K562 (cell line): ENCODE results near the gene CDH12. TPM values are rescaled to one million over a fixed set of nuclear protein-coding genes. Genes with fewer than 3 reads are reported as not detected.

Source experiments
- ATAC-seq: fragments of 200-7000 bp; cut with Tn5 transposase; 3 replicates; pipeline ENCODE4 v1.9.1; 2020; ENCODE audit warnings: moderate library complexity
- BruUV-seq: library from RNA; stranded (reverse); fragments of 400-500 nt; replicated peaks from 2 replicates; lab custom pipeline; 2021; lab: Mats Ljungman, UMichigan
- CTCF ChIA-PET: fragments of 300-600 bp; formaldehyde crosslinking; extraction: SDS; loops from one replicate; lab custom pipeline; 2021; ENCODE audit warnings: low intra/inter-chr PET ratio; lab: Yijun Ruan, JAX
- POLR2A ChIA-PET: fragments of 300-600, 350-650 bp; sonication (Branson Sonifier 250); formaldehyde crosslinking; extraction: SDS; loops from one replicate; lab custom pipeline; 2021; ENCODE audit warnings: antibody characterized with exemption, inconsistent platforms; lab: Yijun Ruan, JAX
- DNase-seq, 4 experiments: peaks; one replicate each; pipeline versions ENCODE4 v3.0.0 to v3.0.0-alpha.2; 2011 to 2018; ENCODE audit warnings: low spot score in 3 of 4, mixed read lengths in 3 of 4; ENCODE audit errors: extremely low read depth in 1 of 4
- FAIRE-seq: peaks from 2 replicates; lab custom pipeline; 2011; peaks lifted over from hg19 to GRCh38; lab: Jason Lieb, UNC
- H2AFZ ChIP-seq: 2 replicates; pipeline ENCODE4 v1.6.0; 2011; ENCODE audit warnings: low read depth, low read length, control low read depth, inconsistent platforms
- H3K27ac ChIP-seq: fragments of 200-600 bp; 3 replicates; pipeline ENCODE4 v1.8.0; 2011; ENCODE audit warnings: low read depth, mild to moderate bottlenecking, control low read depth, inconsistent platforms, low read length, moderate library complexity, mixed read lengths; ENCODE audit errors: extremely low read depth
- H3K27me3 ChIP-seq, 2 experiments: fragments of 300-600 bp in 1 of 2; 2 replicates in 1 of 2; 3 replicates in 1 of 2; pipeline versions ENCODE4 v1.6.0 to v1.8.0; 2011; ENCODE audit warnings: inconsistent platforms in 2 of 2, low read length in 2 of 2, mild to moderate bottlenecking in 1 of 2, mixed read lengths in 1 of 2, moderate library complexity in 1 of 2; ENCODE audit not compliant: control insufficient read depth in 2 of 2, insufficient read depth in 2 of 2
- H3K36me3 ChIP-seq: fragments of 300-600 bp; 3 replicates; pipeline ENCODE4 v1.8.0; 2011; ENCODE audit warnings: mild to moderate bottlenecking, low read length, inconsistent platforms; ENCODE audit not compliant: control insufficient read depth, insufficient read depth
- H3K4me1 ChIP-seq, 2 experiments: fragments of 200-600 bp in 1 of 2; replicated peaks in 1 of 2; 2 replicates in 1 of 2; 3 replicates in 1 of 2; pipeline versions ENCODE4 v1.5.1 to v1.8.0; 2011; ENCODE audit warnings: inconsistent platforms in 2 of 2, low read length in 2 of 2, mild to moderate bottlenecking in 1 of 2, mixed read lengths in 1 of 2, moderate library complexity in 1 of 2; ENCODE audit not compliant: control insufficient read depth in 2 of 2, insufficient read depth in 2 of 2
- H3K4me2 ChIP-seq: 2 replicates; pipeline ENCODE4 v1.6.1; 2011; ENCODE audit warnings: low read length, control low read depth, inconsistent platforms, mixed read lengths; ENCODE audit not compliant: insufficient read depth
- H3K4me3 ChIP-seq: fragments of 200-600 bp; sonication (generic), shearing (Covaris generic); 2 replicates; pipeline ENCODE4 v1.5.1; 2016; ENCODE audit warnings: control low read depth, inconsistent platforms
- H3K79me2 ChIP-seq: fragments of 200-600 bp; 3 replicates; pipeline ENCODE4 v1.8.0; 2011; ENCODE audit warnings: low read length, inconsistent platforms; ENCODE audit not compliant: control insufficient read depth, insufficient read depth
- H3K9ac ChIP-seq, 2 experiments: 2 replicates each; pipeline versions ENCODE4 v1.6.0 to v1.6.1; 2011; ENCODE audit warnings: low read depth in 2 of 2, low read length in 2 of 2, control low read depth in 1 of 2, inconsistent platforms in 1 of 2, mild to moderate bottlenecking in 1 of 2, mixed read lengths in 1 of 2; ENCODE audit not compliant: insufficient read depth in 1 of 2
- H3K9me1 ChIP-seq: one replicate; pipeline ENCODE4 v1.6.0; 2011; ENCODE audit warnings: inconsistent platforms, mild to moderate bottlenecking, low read length, moderate library complexity; ENCODE audit not compliant: control insufficient read depth, insufficient read depth
- H3K9me3 ChIP-seq: replicated peaks from 2 replicates; pipeline ENCODE4 v1.5.1; 2011; ENCODE audit warnings: low read depth, low read length, inconsistent platforms; ENCODE audit not compliant: control insufficient read depth, insufficient read depth
- H4K20me1 ChIP-seq: replicated peaks from 2 replicates; pipeline ENCODE4 v1.6.1; 2011; ENCODE audit warnings: low read length, inconsistent platforms, mixed read lengths; ENCODE audit not compliant: control insufficient read depth, insufficient read depth
- C11orf30 ChIP-seq: fragments of 450-650 bp; IDR thresholded peaks from 2 replicates; pipeline ENCODE4 v1.6.1; 2016; ENCODE audit warnings: low read depth, mild to moderate bottlenecking
- CTCF ChIP-seq, 3 experiments: IDR thresholded peaks in 2 of 3; conservative IDR thresholded peaks in 1 of 3; 2 replicates each; pipeline ENCODE4 v1.5.1; 2011 to 2012; ENCODE audit warnings: low read length in 3 of 3, mild to moderate bottlenecking in 3 of 3, control low read depth in 2 of 3, improper control_type of control experiment in 1 of 3, inconsistent platforms in 1 of 3, low read depth in 1 of 3, mixed read lengths in 1 of 3, moderate library complexity in 1 of 3; ENCODE audit not compliant: insufficient read depth in 2 of 3
- GATAD2B ChIP-seq: fragments of 450-650 bp; IDR thresholded peaks from 2 replicates; pipeline ENCODE4 v1.6.1; 2017; ENCODE audit warnings: mild to moderate bottlenecking, borderline replicate concordance
- KDM4B ChIP-seq, 2 experiments: fragments of 450-650 bp in 1 of 2; sonication (generic) in 1 of 2; IDR thresholded peaks; 2 replicates each; pipeline ENCODE4 v1.6.1; 2016 to 2017; ENCODE audit warnings: borderline replicate concordance in 2 of 2, antibody characterized with exemption in 1 of 2, low read depth in 1 of 2, mild to moderate bottlenecking in 1 of 2
- MAX ChIP-seq: sonication (generic); formaldehyde crosslinking; IDR thresholded peaks from 2 replicates; pipeline ENCODE4 v1.9.0; 2022; ENCODE audit warnings: mild to moderate bottlenecking, missing genetic modification reagents
- POLR2AphosphoS2 ChIP-seq: IDR thresholded peaks from 2 replicates; pipeline ENCODE4 v1.6.1; 2012; ENCODE audit warnings: low read length, improper control_type of control experiment
- PTRF ChIP-seq: fragments of 450-650 bp; IDR thresholded peaks from 2 replicates; pipeline ENCODE4 v1.6.1; 2016; ENCODE audit warnings: mild to moderate bottlenecking, missing genetic modification characterization, missing compliant biosample characterization
- PYGO2 ChIP-seq: fragments of 450-650 bp; IDR thresholded peaks from 2 replicates; pipeline ENCODE4 v1.6.1; 2016; ENCODE audit warnings: mild to moderate bottlenecking, missing genetic modification characterization, moderate library complexity, missing compliant biosample characterization
- RAD51 ChIP-seq: fragments of 450-650 bp; IDR thresholded peaks from 2 replicates; pipeline ENCODE4 v1.7.1; 2016; ENCODE audit warnings: low read depth, mild to moderate bottlenecking, borderline replicate concordance
- ZNF146 ChIP-seq: IDR thresholded peaks from one replicate; pipeline ENCODE4 v1.6.1; 2018; ENCODE audit warnings: missing compliant biosample characterization; ENCODE audit not compliant: unreplicated experiment
- ZNF184 ChIP-seq: sonication (generic); formaldehyde crosslinking; IDR thresholded peaks from 2 replicates; pipeline ENCODE4 v1.5.0; 2020; ENCODE audit warnings: missing genetic modification reagents
- ZNF24 ChIP-seq: fragments of 450-650 bp; IDR thresholded peaks from 2 replicates; pipeline ENCODE4 v1.6.1; 2016
- ZNF311 ChIP-seq: fragments of 250-450 bp; sonication (Bioruptor Pico); IDR thresholded peaks from 2 replicates; pipeline ENCODE4 v1.4.0; 2020; ENCODE audit warnings: mild to moderate bottlenecking, moderate library complexity
- ZNF717 ChIP-seq: fragments of 250-450 bp; sonication (Bioruptor Pico); IDR thresholded peaks from 2 replicates; pipeline ENCODE4 v1.5.0; 2021
- ZNF75A ChIP-seq: fragments of 450-650 bp; formaldehyde crosslinking; IDR thresholded peaks from 2 replicates; pipeline ENCODE4 v1.4.0; 2020; ENCODE audit warnings: mild to moderate bottlenecking
- WGBS: fragments of 100-300 bp; shearing (Covaris generic); methylation state at CpG from one replicate; pipeline ENCODE4 v1.1.6; 2016; ENCODE audit warnings: low coverage, mixed read lengths; ENCODE audit not compliant: insufficient coverage; ENCODE audit errors: missing lambda C conversion rate; 5-methylcytosine and 5-hydroxymethylcytosine counted together
- in situ Hi-C: fragments of 300-500 bp; cut with MboI; formaldehyde crosslinking; loops from 4 replicates; pipeline ENCODE4 v1.15.0; 2018; ENCODE audit warnings: inconsistent platforms, mixed read lengths
- intact Hi-C: fragments of 100-400 bp; cut with micrococcal nuclease; formaldehyde crosslinking; loops from 2 replicates; pipeline ENCODE4 v1.14.2; 2022
- polyA plus RNA-seq, 8 experiments: library from polyadenylated mRNA; depleted of rRNA in 4 of 8; stranded (reverse) in 5 of 8; unstranded in 3 of 8; fragments of >200 nt; fragmentation: Nextera tagmentation in 2 of 8; fragmentation: Illumina TruSeq in 1 of 8; extraction: Ambion mirVana in 2 of 8; extraction: Trizol in 1 of 8; gene quantifications; 2 replicates each; pipeline versions ENCODE4 v1.2.1 to v1.2.3, GENCODE V29; 2011 to 2014; ENCODE audit warnings: inconsistent platforms in 1 of 8, missing spikeins in 1 of 8
- total RNA-seq, 7 experiments: library from RNA; depleted of rRNA in 6 of 7; stranded (reverse); fragments of >200 nt in 6 of 7; fragmentation: Illumina TruSeq in 2 of 7; extraction: Trizol in 2 of 7; gene quantifications; 2 replicates each; pipeline versions ENCODE4 v1.2.1 to v1.2.3, GENCODE V29; 2011 to 2021; ENCODE audit warnings: low replicate concordance in 1 of 7
- TF ChIP-seq, protein P1 (sequence below), 2 experiments: fragments of 450-650 bp; conservative IDR thresholded peaks; 2 replicates each; pipeline ENCODE4 v1.6.1; 2017; ENCODE audit warnings: mild to moderate bottlenecking in 2 of 2, moderate library complexity in 2 of 2

The CDH12 gene
- total and polyA plus RNA-seq, 9 of the 15 experiments (the other 6 are each of a cell fraction or from before 2014, with no cell fraction given) = 0.03 to 1.7 (median 0.37) TPM

GRCh38 chr5:22391956-22392355 lies 461.2 kb downstream of the CDH12 start:
- POLR2A ChIA-PET = no interaction called here
- Histone ChIP-seq H3K27ac (no peak overlapping the region), H3K4me3 (no peak overlapping the region), H3K9me3 (peaks cover 2% of the 10 kb centered on the region; the same call in 1 of the 2 replicates), H2AFZ (no peak overlapping the region), H3K9ac (no peak overlapping the region), H3K9me1 (no peaks in the 10 kb centered on the region), H3K27me3 (no peaks in the 10 kb centered on the region), H3K4me2 (no peak overlapping the region), H3K79me2 (no peaks in the 10 kb centered on the region), H3K36me3 (no peaks in the 10 kb centered on the region), H3K4me1 (no peaks in the 10 kb centered on the region), H4K20me1 (no peaks in the 10 kb centered on the region)
- intact Hi-C loops (no loop called here), in situ Hi-C loops (no loop called here)
- no peak for TF ChIP-seq ZNF75A
- TF ChIP-seq ZNF184 = no peak
- TF ChIP-seq ZNF311 (CRISPR knock-in tag) = no peak
- TF ChIP-seq KDM4B (IDR thresholded peaks at IDR 0.05; ENCODE audit: borderline replicate concordance in 2 of 2, low read depth in 1 of 2) = no peak
- no peak for TF ChIP-seq C11orf30
- no peak for TF ChIP-seq PTRF (tag)
- no peak for TF ChIP-seq MAX (CRISPR knock-in tag)
- no peak for TF ChIP-seq POLR2AphosphoS2
- no peak for TF ChIP-seq RAD51
- TF ChIP-seq ZNF717 = no peak
- no peak for TF ChIP-seq CTCF (IDR thresholded peaks at IDR 0.05 in 2 of 3, conservative IDR thresholded peaks at IDR 0.05 in 1 of 3; ENCODE audit: insufficient read depth in 2 of 3, low read depth in 1 of 3, low read length in 3 of 3)
- TF ChIP-seq ZNF24 = no peak
- TF ChIP-seq PYGO2 = no peak
- no peak for TF ChIP-seq GATAD2B
- no peak for TF ChIP-seq ZNF146 (CRISPR knock-in tag)
- TF ChIP-seq, protein P1, sequence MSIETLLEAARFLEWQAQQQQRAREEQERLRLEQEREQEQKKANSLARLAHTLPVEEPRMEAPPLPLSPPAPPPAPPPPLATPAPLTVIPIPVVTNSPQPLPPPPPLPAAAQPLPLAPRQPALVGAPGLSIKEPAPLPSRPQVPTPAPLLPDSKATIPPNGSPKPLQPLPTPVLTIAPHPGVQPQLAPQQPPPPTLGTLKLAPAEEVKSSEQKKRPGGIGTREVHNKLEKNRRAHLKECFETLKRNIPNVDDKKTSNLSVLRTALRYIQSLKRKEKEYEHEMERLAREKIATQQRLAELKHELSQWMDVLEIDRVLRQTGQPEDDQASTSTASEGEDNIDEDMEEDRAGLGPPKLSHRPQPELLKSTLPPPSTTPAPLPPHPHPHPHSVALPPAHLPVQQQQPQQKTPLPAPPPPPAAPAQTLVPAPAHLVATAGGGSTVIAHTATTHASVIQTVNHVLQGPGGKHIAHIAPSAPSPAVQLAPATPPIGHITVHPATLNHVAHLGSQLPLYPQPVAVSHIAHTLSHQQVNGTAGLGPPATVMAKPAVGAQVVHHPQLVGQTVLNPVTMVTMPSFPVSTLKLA (conservative IDR thresholded peaks at IDR 0.05) = no peak
- DNase-seq (no peak), ATAC-seq (no peak), FAIRE-seq (no peak)
- no TSS peak for BruUV-seq
- CTCF ChIA-PET = no interaction called here
- 2% methylated on average over 3 of the region's 3 CpGs for WGBS
